DMS 273 (cell line): ENCODE measurements around the gene CDC45.

Experiments used
- DNase-seq: peaks from one replicate; lab custom pipeline; 2025; ENCODE audit not compliant: unreplicated experiment; lab: John Stamatoyannopoulos, UW

Gene CDC45

GRCh38 chr22:19555651-19556050 is 75.9 kb downstream of the CDC45 start:
- no peak for DNase-seq

GRCh38 chr22:19556963-19557545 is 77.3 kb downstream of the CDC45 start:
- no peak for DNase-seq

- DNase-seq: no peak
Observed at GRCh38 chr22:19559324-19559811, 79.6 kb downstream of the CDC45 start.

- DNase-seq: no peak
Observed at GRCh38 chr22:19559956-19560355, 80.2 kb downstream of the CDC45 start.

GRCh38 chr22:19565382-19566278 is 85.9 kb downstream of the CDC45 start:
- no peak for DNase-seq

- DNase-seq: no peak
Observed at GRCh38 chr22:19566279-19567156, 86.8 kb downstream of the CDC45 start.

GRCh38 chr22:19567157-19568009 is 87.7 kb downstream of the CDC45 start:
- DNase-seq: no peak

- DNase-seq: no peak
Observed at GRCh38 chr22:19568337-19569275, 88.9 kb downstream of the CDC45 start.

GRCh38 chr22:19569276-19569640 is 89.5 kb downstream of the CDC45 start:
- DNase-seq: no peak

GRCh38 chr22:19569976-19570375 is 90.3 kb downstream of the CDC45 start:
- no peak for DNase-seq
